Testis (tissue), 3 donors: ENCODE measurements around the gene EMP1. TPM values are rescaled to one million over a fixed set of nuclear protein-coding genes. Genes with fewer than 3 reads are reported as not detected.

Source experiments
- polyA plus RNA-seq: library from polyadenylated mRNA; stranded (reverse); fragments of 350-450 nt; fragmentation: Illumina TruSeq; extraction: RNeasy Lipid Tissue Mini Kit (QIAGEN cat#74804); gene quantifications from one replicate; pipeline ENCODE4 v1.2.3, GENCODE V29; 2014; ENCODE audit warnings: low read depth, low replicate concordance; ENCODE audit not compliant: insufficient read depth
- total RNA-seq, 2 donors: library from RNA; depleted of rRNA; stranded (reverse); fragments of >200 nt; gene quantifications; one replicate each; pipeline ENCODE4 v1.2.3, GENCODE V29; 2016

Gene EMP1
- total and polyA plus RNA-seq, 3 donors from 2014 or later, result 14.1 to 59.4 (median 29.2) TPM

Other genes with a start within 250 kb of the EMP1 start
- gene GPRC5D, start 244.6 kb upstream of the EMP1 start, total RNA-seq, result 1 to 10 TPM in 1 of 2 donors, under 1 TPM in 1; 0.68 to 4.0 TPM
- gene GPRC5D, start 244.6 kb upstream of the EMP1 start, polyA plus RNA-seq, result 5.5 TPM
- gene HEBP1, start 196.5 kb upstream of the EMP1 start, total RNA-seq, result 10 to 100 TPM; 48.7 to 55.6 TPM
- gene HEBP1, start 196.5 kb upstream of the EMP1 start, polyA plus RNA-seq, result 57.3 TPM
- gene FAM234B, start 152.3 kb upstream of the EMP1 start, total RNA-seq, result 10 to 100 TPM; 11.0 to 13.2 TPM
- 13.0 TPM for gene FAM234B, start 152.3 kb upstream of the EMP1 start, polyA plus RNA-seq
- gene GSG1, start 93.1 kb upstream of the EMP1 start, total RNA-seq, result 100 to 1,000 TPM; 133 to 449 TPM
- gene GSG1, start 93.1 kb upstream of the EMP1 start, polyA plus RNA-seq, result 695 TPM